ENCODE data around the gene C11orf86. TPM values are rescaled to one million over a fixed set of nuclear protein-coding genes. Genes with fewer than 3 reads are reported as not detected.

Gene C11orf86
- total RNA-seq, 1 experiment from 2014 or later: 0.68 TPM

DNA sequence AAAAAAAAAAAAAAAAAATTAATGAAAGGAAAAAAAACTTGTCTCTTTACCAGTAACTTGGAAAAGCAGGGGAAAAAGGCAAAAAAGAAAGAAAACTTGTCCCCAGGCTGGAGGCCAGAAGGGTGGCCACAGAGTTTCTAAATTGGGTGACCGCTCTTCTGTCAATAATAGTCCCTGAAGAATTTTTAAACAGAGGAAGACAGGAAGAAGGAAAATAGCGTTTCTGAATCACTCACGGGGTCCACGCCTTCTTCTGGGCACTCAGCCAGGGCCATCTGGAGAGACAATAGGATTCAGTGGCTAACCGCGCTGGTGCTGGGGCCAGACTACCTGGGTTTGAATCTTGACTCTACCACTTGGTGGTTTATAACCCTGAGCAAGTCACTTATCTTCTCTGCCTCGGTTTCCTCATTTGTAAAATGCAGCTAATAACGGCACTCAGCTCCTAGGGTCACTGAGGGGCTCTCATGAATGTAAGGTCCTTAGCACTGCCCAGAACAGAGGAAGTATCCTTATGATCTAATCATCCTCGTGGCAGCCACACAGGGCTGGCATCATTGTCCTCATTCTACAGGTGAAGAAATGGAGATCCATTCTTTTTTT is 7.0 kb downstream of the C11orf86 start:
- Mint-ChIP-seq H3K27me3 (ENCODE audit: low read depth) (no peaks in the 10 kb centered on the region), H3K27ac (no peak overlapping the region), H3K4me3 (no peak overlapping the region), H3K4me1 (peaks cover 12% of the 10 kb centered on the region), H3K36me3 (no peaks in the 10 kb centered on the region), H3K9me3 (peaks cover 8% of the 10 kb centered on the region)
- ATAC-seq: no peak
- ChIA-PET POLR2A (no interaction called here), CTCF (interaction anchor here (0.6 to 1.0 kb wide), 2 partner anchors 40 to 95 kb away, joined by 3 to 4 read pairs; no protein-coding TSS in a partner anchor)
- TF ChIP-seq EMX1 (CRISPR knock-in tag; IDR thresholded peaks at IDR 0.05): no peak
- TF ChIP-seq ZNF416 (CRISPR knock-in tag; IDR thresholded peaks at IDR 0.05): no peak
- no peak for TF ChIP-seq ZNF396 (CRISPR knock-in tag; IDR thresholded peaks at IDR 0.05; ENCODE audit: borderline replicate concordance)
- TF ChIP-seq, protein P1, sequence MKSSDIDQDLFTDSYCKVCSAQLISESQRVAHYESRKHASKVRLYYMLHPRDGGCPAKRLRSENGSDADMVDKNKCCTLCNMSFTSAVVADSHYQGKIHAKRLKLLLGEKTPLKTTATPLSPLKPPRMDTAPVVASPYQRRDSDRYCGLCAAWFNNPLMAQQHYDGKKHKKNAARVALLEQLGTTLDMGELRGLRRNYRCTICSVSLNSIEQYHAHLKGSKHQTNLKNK (CRISPR knock-in tag; IDR thresholded peaks at IDR 0.05): no peak
- no peak for TF ChIP-seq ZNF121 (CRISPR knock-in tag; IDR thresholded peaks at IDR 0.05)
- TF ChIP-seq, protein P2, sequence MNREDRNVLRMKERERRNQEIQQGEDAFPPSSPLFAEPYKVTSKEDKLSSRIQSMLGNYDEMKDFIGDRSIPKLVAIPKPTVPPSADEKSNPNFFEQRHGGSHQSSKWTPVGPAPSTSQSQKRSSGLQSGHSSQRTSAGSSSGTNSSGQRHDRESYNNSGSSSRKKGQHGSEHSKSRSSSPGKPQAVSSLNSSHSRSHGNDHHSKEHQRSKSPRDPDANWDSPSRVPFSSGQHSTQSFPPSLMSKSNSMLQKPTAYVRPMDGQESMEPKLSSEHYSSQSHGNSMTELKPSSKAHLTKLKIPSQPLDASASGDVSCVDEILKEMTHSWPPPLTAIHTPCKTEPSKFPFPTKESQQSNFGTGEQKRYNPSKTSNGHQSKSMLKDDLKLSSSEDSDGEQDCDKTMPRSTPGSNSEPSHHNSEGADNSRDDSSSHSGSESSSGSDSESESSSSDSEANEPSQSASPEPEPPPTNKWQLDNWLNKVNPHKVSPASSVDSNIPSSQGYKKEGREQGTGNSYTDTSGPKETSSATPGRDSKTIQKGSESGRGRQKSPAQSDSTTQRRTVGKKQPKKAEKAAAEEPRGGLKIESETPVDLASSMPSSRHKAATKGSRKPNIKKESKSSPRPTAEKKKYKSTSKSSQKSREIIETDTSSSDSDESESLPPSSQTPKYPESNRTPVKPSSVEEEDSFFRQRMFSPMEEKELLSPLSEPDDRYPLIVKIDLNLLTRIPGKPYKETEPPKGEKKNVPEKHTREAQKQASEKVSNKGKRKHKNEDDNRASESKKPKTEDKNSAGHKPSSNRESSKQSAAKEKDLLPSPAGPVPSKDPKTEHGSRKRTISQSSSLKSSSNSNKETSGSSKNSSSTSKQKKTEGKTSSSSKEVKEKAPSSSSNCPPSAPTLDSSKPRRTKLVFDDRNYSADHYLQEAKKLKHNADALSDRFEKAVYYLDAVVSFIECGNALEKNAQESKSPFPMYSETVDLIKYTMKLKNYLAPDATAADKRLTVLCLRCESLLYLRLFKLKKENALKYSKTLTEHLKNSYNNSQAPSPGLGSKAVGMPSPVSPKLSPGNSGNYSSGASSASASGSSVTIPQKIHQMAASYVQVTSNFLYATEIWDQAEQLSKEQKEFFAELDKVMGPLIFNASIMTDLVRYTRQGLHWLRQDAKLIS (CRISPR knock-in tag; IDR thresholded peaks at IDR 0.05; ENCODE audit: borderline replicate concordance): no peak
- TF ChIP-seq, protein P3, sequence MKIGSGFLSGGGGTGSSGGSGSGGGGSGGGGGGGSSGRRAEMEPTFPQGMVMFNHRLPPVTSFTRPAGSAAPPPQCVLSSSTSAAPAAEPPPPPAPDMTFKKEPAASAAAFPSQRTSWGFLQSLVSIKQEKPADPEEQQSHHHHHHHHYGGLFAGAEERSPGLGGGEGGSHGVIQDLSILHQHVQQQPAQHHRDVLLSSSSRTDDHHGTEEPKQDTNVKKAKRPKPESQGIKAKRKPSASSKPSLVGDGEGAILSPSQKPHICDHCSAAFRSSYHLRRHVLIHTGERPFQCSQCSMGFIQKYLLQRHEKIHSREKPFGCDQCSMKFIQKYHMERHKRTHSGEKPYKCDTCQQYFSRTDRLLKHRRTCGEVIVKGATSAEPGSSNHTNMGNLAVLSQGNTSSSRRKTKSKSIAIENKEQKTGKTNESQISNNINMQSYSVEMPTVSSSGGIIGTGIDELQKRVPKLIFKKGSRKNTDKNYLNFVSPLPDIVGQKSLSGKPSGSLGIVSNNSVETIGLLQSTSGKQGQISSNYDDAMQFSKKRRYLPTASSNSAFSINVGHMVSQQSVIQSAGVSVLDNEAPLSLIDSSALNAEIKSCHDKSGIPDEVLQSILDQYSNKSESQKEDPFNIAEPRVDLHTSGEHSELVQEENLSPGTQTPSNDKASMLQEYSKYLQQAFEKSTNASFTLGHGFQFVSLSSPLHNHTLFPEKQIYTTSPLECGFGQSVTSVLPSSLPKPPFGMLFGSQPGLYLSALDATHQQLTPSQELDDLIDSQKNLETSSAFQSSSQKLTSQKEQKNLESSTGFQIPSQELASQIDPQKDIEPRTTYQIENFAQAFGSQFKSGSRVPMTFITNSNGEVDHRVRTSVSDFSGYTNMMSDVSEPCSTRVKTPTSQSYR (CRISPR knock-in tag; IDR thresholded peaks at IDR 0.05): no peak
- no peak for DNase-seq (ENCODE audit: low spot score)

DNA sequence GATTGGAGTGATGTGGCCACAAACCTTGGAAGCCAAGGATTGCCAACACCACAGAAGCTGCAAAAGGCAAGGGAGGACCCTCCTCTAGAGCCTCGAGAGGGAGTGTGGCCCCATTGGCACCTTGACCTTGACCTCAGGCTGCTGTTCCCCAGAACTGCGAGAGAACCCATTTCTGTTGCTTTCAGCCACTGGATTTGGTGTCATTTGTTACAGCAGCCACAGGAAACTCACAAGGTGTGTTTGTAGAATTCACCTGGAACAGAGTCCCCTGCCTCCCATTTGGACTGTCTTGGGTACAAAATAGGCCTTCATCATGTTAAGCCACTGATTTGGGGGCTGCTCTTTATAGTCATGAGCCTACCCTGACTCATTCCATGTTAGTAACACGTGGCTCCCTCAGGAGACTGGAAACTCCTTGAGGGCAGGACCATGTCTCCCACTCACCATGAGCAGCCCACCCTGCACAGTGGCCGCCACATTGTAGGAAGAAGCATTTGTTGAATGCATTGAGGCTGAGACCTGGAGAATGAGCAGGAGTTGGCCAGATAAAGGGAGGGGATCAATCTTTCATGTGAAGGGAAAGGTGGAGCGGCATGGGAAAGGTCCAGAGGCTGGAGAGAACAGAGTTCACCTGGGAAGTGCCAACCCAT is 8.3 kb downstream of the C11orf86 start:
- Mint-ChIP-seq H3K27ac (no peak overlapping the region), H3K4me3 (no peak overlapping the region), H3K9me3 (peaks cover 13% of the 10 kb centered on the region), H3K4me1 (peaks cover 26% of the 10 kb centered on the region), H3K36me3 (peaks cover 4% of the 10 kb centered on the region; the same call in 1 of the 2 replicates), H3K27me3 (ENCODE audit: low read depth) (no peaks in the 10 kb centered on the region; the same call in 1 of the 2 replicates)
- DNase-seq (ENCODE audit: low spot score) (no peak), ATAC-seq (no peak)
- CTCF ChIA-PET: interaction anchor here (0.6 to 1.0 kb wide), 2 partner anchors 38 to 406 kb away, joined by 3 read pairs; no protein-coding TSS in a partner anchor
- POLR2A ChIA-PET: no interaction called here
- TF ChIP-seq FOXJ3 (CRISPR knock-in tag; IDR thresholded peaks at IDR 0.05; ENCODE audit: borderline replicate concordance): no peak
- TF ChIP-seq MXD4 (CRISPR knock-in tag; IDR thresholded peaks at IDR 0.05; ENCODE audit: borderline replicate concordance): no peak
- TF ChIP-seq, protein P4, sequence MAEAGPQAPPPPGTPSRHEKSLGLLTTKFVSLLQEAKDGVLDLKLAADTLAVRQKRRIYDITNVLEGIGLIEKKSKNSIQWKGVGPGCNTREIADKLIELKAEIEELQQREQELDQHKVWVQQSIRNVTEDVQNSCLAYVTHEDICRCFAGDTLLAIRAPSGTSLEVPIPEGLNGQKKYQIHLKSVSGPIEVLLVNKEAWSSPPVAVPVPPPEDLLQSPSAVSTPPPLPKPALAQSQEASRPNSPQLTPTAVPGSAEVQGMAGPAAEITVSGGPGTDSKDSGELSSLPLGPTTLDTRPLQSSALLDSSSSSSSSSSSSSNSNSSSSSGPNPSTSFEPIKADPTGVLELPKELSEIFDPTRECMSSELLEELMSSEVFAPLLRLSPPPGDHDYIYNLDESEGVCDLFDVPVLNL (CRISPR knock-in tag; IDR thresholded peaks at IDR 0.05; ENCODE audit: borderline replicate concordance, low read depth): no peak
- no peak for TF ChIP-seq ZNF121 (CRISPR knock-in tag; IDR thresholded peaks at IDR 0.05)
- TF ChIP-seq ZNF396 (CRISPR knock-in tag; IDR thresholded peaks at IDR 0.05; ENCODE audit: borderline replicate concordance): no peak
- no peak for TF ChIP-seq RORB (CRISPR knock-in tag; IDR thresholded peaks at IDR 0.05)
- TF ChIP-seq SP1 (CRISPR knock-in tag; conservative IDR thresholded peaks at IDR 0.05): no peak
- TF ChIP-seq ZNF423 (CRISPR knock-in tag; IDR thresholded peaks at IDR 0.05): no peak
- no peak for TF ChIP-seq SOX15 (CRISPR knock-in tag; IDR thresholded peaks at IDR 0.05)
- no peak for TF ChIP-seq GRHL2 (CRISPR knock-in tag; IDR thresholded peaks at IDR 0.05; ENCODE audit: insufficient replicate concordance, severe bottlenecking)
- TF ChIP-seq, protein P5, sequence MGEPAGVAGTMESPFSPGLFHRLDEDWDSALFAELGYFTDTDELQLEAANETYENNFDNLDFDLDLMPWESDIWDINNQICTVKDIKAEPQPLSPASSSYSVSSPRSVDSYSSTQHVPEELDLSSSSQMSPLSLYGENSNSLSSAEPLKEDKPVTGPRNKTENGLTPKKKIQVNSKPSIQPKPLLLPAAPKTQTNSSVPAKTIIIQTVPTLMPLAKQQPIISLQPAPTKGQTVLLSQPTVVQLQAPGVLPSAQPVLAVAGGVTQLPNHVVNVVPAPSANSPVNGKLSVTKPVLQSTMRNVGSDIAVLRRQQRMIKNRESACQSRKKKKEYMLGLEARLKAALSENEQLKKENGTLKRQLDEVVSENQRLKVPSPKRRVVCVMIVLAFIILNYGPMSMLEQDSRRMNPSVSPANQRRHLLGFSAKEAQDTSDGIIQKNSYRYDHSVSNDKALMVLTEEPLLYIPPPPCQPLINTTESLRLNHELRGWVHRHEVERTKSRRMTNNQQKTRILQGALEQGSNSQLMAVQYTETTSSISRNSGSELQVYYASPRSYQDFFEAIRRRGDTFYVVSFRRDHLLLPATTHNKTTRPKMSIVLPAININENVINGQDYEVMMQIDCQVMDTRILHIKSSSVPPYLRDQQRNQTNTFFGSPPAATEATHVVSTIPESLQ (CRISPR knock-in tag; IDR thresholded peaks at IDR 0.05): no peak
- TF ChIP-seq, protein P6, sequence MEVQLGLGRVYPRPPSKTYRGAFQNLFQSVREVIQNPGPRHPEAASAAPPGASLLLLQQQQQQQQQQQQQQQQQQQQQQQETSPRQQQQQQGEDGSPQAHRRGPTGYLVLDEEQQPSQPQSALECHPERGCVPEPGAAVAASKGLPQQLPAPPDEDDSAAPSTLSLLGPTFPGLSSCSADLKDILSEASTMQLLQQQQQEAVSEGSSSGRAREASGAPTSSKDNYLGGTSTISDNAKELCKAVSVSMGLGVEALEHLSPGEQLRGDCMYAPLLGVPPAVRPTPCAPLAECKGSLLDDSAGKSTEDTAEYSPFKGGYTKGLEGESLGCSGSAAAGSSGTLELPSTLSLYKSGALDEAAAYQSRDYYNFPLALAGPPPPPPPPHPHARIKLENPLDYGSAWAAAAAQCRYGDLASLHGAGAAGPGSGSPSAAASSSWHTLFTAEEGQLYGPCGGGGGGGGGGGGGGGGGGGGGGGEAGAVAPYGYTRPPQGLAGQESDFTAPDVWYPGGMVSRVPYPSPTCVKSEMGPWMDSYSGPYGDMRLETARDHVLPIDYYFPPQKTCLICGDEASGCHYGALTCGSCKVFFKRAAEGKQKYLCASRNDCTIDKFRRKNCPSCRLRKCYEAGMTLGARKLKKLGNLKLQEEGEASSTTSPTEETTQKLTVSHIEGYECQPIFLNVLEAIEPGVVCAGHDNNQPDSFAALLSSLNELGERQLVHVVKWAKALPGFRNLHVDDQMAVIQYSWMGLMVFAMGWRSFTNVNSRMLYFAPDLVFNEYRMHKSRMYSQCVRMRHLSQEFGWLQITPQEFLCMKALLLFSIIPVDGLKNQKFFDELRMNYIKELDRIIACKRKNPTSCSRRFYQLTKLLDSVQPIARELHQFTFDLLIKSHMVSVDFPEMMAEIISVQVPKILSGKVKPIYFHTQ (CRISPR knock-in tag; IDR thresholded peaks at IDR 0.05): no peak
